ENCODE data around the gene GRHL1.
"Not testable (repeated sequence)": the region's sequence is repeated elsewhere in the genome, so short reads cannot be mapped to it uniquely, and the experiment has no call there.

The GRHL1 gene

GRCh38 chr2:9912468-9912867, 39.0 kb upstream of the GRHL1 start:
- TF ChIP-seq, protein P1, sequence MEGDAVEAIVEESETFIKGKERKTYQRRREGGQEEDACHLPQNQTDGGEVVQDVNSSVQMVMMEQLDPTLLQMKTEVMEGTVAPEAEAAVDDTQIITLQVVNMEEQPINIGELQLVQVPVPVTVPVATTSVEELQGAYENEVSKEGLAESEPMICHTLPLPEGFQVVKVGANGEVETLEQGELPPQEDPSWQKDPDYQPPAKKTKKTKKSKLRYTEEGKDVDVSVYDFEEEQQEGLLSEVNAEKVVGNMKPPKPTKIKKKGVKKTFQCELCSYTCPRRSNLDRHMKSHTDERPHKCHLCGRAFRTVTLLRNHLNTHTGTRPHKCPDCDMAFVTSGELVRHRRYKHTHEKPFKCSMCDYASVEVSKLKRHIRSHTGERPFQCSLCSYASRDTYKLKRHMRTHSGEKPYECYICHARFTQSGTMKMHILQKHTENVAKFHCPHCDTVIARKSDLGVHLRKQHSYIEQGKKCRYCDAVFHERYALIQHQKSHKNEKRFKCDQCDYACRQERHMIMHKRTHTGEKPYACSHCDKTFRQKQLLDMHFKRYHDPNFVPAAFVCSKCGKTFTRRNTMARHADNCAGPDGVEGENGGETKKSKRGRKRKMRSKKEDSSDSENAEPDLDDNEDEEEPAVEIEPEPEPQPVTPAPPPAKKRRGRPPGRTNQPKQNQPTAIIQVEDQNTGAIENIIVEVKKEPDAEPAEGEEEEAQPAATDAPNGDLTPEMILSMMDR (IDR thresholded peaks at IDR 0.05) = no peak
- DNase-seq (ENCODE audit: low spot score) = no peak
- no peak overlapping the region for H3K27ac ChIP-seq
- H3K4me3 ChIP-seq = no peak overlapping the region

DNA sequence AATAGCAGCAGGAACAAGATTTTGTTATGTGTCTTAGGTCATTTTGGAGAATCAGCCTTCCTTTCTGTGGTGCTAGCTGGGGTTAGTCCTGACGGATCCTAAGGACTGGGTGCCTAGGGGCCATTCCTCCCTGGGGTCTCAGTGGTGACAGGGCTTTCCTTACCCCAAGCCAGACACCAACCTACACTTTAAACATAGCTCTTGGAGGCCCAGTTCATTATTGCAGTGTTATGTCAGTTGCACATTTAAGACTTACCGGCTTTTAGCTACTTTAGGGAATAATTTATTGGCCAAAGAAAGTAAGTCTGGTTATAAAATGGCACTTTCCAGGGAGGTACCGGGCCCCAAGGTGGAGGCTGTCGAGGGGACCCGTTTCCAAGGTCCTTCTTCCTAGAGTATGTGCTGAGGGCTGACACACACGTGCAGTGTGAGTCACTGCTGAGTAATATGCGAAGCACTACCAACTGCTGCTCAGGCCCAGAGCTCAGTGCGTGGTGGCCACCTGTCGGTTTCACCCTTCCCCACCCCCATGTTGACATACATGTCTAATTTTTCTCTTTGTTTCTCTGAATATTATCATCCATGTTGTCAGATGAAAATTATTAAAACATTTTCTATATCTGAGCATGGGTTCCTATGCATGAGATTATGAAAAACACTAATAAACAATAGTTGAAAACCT, 37.0 kb upstream of the GRHL1 start:
- DNase-seq (ENCODE audit: low spot score) = no peak
- Histone ChIP-seq H3K4me3 (no peak overlapping the region), H3K27ac (no peak overlapping the region)
- TF ChIP-seq, protein P1 (IDR thresholded peaks at IDR 0.05) = no peak

DNA sequence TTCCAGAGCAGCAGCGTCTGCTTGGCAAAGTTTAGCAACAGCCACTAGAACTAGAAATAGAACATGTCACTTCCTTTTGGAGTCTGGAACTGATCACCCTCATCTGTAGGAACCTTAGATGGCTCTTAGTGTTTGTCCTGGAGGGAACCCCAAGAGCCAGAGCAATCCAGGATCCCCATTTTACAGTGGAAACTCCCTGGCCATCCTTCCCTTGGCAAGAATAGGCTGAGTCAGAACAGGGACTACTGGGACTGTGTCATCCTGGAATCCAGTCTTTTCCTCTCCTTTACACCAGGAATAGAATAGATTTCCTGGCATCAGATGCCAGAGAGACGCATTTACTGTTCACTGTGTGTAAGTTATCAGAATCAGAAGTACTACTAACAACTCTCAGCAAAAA, 33.2 kb upstream of the GRHL1 start:
- no peak for DNase-seq (ENCODE audit: low spot score)
- Histone ChIP-seq H3K4me3 (no peak overlapping the region), H3K27ac (no peak overlapping the region)
- TF ChIP-seq, protein P1 (IDR thresholded peaks at IDR 0.05) = no peak

DNA sequence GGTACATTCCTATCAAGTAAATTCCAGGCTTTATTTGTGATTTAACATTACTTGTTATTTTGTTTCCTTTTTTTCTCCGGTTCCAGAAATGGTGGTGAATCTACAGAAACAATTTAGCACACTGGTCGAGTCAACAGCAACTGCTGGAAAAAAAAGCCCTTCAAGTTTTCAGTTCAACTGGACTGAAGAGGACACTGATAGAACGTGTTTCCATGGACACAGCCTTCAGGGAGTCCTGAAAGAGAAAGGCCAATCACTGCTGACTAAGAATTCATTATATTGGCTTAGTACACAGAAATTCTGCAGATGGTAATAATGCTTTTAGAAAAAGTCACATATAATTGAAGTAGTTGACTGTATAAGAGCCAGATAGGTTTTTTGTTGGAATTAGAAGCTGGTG, 32.0 kb upstream of the GRHL1 start:
- TF ChIP-seq, protein P1 (IDR thresholded peaks at IDR 0.05) = no peak
- Histone ChIP-seq H3K4me3 (no peak overlapping the region), H3K27ac (no peak overlapping the region)
- DNase-seq (ENCODE audit: low spot score) = no peak

DNA sequence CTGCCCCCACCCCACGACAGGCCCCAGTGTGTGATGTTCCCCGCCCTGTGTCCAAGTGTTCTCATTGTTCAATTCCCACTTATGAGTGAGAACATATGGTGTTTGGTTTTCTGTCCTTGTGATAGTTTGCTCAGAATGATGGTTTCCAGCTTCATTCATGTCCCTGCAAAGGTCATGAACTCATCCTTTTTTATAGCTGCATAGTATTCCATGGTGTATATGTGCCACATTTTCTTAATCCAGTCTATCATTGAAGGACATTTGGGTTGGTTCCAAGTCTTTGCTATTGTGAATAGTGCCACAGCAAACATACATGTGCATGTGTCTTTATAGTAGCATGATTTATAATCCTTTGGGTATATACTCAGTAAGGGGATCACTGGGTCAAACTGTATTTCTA, 24.5 kb upstream of the GRHL1 start:
- H3K4me3 ChIP-seq; DNase-seq (ENCODE audit: low spot score); H3K27ac ChIP-seq: not testable (repeated sequence)

DNA sequence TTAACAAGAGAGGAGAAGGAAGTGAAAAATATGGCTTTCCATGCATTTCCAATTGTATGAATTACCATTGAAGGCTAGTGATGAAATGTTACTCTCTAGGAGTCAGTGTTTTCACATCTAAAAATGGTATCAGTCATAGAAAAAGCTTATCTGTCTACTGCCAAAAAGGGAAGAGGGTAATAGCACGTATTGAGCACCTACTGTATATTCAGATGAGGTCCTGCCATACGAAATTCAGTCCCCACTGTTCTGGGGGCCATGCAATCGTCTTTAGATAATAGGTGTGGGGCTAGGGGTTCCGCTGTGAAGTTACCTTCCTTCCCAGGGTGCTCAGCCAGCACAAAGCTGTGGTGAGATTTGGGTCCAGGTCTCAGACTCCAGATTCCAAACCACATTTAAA, 14.2 kb upstream of the GRHL1 start:
- TF ChIP-seq, protein P1 (IDR thresholded peaks at IDR 0.05) = no peak
- H3K27ac ChIP-seq = no peak overlapping the region
- no peak for DNase-seq (ENCODE audit: low spot score)

DNA sequence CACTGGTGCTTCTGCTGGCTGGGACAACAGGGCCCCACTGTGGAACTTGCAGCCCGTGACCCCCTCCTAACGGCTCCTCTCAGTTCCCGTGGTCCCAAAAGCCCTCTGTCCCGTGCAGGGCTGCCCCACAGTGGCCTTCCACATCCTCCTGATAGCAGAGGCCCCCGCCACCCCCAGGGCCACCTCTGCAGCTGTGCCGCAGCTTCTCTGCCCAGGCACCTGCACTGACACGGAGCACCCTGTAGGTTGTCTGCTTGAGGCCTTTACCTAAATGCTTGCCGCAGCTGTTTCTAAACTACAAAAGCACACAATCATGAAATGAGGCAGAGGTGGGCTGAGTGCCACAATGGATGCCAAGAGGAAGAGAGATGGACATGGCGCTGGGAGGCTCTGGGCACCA, 13.5 kb upstream of the GRHL1 start:
- Histone ChIP-seq H3K27ac (no peak overlapping the region), H3K4me3 (no peak overlapping the region)
- no peak for DNase-seq (ENCODE audit: low spot score)
- TF ChIP-seq, protein P1 (IDR thresholded peaks at IDR 0.05) = no peak

More for the DNA sequence above, 14.2 kb upstream of the GRHL1 start:
- no peak overlapping the region for H3K4me3 ChIP-seq
